Activated CD8-positive, alpha-beta memory T cell treated with anti-CD3 and anti-CD28 coated beads, Interleukin-2, amount 50 U/mL, for 24 hours (primary cell): ENCODE measurements around the gene OSER1.
"Not testable (repeated sequence)": the region's sequence is repeated elsewhere in the genome, so short reads cannot be mapped to it uniquely, and the experiment has no call there.

ENCODE experiments used
- DNase-seq: peaks from one replicate; pipeline ENCODE4 v3.0.0-alpha.2; 2020; ENCODE audit errors: extremely low read depth

OSER1 gene

DNA sequence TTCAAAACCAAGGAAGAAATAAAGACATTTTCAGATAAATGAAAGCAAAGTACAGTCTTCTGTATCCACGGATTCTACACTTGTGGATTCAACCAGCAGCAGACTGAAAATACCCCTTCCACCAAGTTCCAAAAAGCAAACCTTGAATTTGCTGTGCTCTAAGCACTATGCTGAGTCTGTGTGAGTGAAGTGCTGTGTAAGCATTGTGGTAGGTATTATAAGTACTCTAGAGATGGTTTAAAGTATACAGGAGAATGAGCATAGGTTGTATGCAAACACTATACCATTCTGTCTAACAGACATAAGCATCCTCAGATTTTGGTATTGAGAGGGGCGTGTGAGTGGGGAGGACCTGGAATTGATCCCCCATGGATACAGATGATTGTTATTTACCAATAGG lies 9.6 kb downstream of the OSER1 start:
- DNase-seq = no peak

DNA sequence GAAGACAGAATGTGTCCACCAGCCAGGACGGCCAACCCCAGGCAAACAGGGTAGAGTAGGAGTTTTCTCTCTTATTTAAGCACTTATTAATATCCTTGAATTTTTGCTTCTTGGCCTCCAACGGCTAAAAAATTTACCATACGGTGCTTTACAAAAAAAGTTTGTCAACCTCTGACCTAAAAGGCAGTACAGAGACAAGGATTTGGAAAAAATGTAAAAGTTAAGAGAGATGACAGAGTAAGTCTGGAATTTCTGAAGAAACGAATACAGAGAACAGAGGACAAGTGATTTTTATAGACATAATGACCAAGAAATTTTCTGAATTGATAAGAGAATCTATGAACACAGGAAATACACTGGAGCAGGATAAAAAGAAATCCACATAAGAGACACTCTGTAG lies 10.2 kb downstream of the OSER1 start:
- no peak for DNase-seq

DNA sequence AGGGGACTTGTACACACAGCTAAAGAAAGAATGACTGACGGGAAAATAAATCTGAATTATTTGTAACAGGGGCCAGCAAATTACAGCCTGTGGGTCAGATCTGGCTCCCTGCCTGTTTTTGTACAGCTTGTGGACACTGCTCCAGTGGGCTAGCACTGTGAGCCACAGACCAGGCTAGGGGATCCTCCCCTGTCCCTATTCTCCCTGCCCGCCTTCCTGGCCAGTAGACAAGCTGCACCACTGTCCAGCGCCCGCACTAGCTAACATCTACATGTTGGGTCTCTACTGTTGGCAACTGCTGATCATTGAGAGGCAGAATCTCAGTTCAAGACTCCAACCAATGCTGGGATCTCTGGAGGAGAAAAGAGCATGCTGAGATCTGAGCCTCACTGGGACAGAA lies 10.7 kb downstream of the OSER1 start:
- no peak for DNase-seq

DNA sequence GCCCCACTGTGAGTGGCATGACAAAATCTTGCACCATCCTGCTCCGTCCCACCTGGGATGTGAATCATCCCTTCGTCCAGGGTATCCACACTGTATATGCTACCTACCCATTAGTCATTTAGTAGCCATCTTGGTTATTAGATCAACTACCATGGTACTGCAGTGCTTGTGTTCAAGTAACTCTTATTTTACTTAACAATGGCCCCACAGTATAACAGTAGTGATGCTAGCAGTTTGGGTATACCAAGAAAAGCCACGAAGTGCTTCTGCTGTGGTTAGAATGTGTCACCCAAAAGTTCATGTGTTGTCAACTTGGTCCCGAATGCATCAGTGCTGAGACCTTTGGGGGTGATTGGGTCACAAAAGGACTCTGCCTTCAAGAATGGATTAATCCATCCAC lies 11.7 kb downstream of the OSER1 start:
- DNase-seq = no peak

DNA sequence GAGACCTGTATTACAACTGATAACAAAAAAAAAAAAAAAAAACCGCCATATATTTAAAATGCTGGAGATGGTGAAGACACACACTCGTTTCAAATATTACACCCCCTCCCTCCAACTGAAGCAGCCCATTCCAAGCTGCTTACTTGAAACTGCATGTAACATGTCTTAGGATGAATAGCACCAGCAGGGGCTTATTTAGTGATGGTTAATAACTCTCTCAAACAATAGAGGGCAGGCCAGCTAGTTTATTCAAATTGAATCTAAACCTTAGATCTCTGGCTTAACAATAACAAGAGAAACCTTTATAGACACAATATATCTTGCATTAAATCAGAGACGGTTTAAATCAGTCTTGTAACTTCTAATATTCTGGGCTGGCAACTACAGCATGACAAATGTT lies 14.3 kb downstream of the OSER1 start:
- no peak for DNase-seq

DNA sequence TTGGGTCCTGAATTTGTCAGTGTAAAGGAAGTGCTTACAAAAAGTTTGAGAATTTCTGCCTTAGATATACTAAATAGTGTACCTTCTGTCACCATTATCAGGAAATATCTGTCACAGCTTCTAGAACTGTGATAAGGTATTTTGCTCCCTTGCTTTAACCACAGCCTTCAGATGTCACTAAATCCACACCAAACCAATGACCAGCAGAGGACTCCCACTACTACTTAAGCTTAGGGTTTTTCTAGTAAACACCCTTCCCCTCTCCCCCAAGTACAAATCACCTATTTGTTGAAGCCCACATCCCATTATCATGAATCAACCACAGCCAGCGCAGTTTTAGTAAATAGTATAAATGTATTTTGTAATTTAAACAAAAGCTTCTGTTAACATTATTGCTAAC lies 15.0 kb downstream of the OSER1 start:
- no peak for DNase-seq

DNA sequence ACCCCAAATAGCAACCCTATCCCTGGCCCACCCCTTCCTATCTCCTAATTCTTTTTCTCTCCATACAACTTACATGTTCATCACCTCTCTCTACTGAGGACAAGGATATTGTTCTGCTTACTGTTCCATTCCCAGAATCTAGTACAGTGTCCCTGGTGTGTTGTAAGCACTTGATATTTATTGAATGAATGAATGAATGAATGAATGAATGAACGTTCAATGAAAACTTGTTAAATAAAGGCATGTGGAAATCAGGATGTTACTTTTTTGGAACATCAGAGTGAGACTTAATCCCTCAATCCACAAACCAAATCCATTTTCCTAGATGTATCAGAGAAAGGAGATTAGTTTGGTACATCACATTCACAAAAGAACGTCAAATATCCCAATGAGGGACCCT lies 16.8 kb downstream of the OSER1 start:
- DNase-seq = no peak

DNA sequence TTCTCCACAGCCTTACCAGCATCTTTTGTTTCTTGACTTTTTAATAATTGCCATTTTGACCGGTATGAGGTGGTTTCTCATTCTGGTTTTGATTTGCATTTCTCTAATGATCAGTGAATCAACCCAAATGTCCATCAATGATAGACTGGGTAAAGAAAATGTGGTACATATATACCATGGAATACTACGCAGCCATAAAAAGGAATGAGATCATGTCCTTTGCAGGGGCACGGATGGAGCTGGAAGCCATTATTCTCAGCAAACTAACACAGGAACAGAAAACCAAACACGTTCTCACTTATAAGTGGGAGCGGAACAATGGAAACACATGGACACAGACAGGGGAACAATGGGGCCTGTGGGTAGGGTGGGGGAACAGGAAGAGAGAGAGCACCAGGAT lies 18.9 kb downstream of the OSER1 start:
- DNase-seq = not testable (repeated sequence)

DNA sequence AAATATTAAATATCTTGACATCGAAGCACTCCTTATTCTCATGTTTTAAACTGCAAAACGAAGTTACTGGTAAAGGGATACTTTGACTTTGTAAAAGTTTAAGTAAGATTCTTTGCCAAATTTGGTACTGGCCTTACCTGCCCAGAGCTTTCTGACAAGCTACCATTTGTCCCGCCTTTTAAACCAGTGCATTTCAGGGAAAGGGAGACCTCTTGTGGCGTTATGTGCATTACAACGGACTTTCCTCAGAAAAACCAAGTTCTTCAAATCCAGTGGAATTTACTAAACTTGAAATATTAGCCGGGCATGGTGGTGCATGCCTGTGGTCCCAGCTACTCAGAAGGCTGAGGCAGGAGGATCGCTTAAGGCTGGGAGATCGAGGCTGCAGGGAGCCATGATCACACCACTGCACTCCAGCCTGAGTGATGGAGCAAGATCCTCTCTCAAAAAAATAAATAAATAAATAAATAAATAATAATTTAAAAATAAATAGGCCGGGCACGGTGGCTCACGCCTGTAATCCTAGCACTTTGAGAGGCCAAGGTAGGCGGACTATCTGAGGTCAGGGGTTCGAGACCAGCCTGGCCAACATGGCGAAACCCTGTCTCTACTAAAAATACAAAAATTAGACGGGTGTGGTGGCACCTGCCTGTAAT lies 20.2 kb downstream of the OSER1 start:
- not testable (repeated sequence) for DNase-seq

DNA sequence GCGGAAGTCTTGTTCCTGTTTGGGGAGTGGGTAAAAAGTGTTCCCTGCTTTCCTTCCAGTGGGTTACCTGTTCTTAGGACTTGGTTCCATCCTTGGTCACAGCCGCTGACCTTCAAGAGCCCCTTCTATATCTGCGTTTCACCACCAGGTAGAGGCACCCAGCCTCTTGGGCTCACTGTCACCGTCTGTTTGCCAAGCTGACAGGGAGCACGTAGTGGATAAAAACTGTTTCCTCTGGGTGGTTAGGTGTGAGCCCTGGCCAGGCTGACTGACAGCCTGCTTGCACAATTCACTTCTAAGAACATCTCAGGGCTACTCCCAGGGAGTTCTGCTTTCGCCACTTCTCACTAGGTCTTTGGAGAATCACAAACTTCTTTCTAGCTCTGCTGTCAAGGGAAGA lies 21.8 kb downstream of the OSER1 start:
- DNase-seq = no peak

DNA sequence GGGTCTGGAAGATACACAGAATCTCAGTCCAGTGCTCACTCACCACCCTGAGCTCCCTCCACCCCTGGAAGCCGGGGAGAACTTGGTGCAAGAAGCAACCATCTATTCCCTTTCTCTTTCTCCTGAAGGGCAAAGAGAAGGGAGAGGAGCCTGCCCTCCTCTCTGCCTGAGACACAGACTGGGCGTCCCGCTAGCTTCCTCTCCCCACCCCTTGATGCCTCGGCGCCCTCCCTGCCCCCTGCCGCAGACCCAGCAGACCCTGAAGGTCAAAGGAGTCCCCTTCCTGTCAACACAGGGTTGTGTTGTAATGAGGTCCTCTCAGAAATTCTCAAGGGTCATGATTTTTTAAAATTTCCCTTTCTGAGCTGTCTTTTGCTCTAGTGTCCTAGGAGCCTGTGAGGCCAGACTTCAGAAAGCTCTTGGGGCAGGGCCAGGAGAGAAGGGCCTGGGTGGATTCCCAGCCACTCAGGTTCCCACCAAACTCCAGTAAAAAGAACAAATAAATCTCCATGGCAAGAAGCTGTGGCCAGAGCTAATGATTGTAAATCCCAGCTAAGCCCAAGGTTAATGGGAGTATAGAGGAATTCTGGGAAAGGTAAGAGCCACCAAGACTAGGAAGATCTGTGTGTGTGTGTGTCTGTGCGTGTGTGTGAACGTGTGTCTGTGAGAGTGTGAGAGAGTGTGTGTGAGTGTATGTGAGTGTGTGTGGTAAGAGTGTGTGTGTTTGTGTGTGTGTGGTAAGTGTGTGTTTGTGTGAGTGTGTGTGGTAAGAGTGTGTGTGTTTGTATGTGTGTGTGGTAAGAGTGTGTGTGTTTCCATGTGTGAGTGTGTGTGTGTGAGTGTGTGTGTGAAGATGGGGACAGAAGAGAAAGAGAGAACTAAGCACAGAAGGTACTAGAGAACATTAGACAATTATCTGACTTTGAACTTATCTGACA lies 22.5 kb downstream of the OSER1 start:
- DNase-seq = no peak

DNA sequence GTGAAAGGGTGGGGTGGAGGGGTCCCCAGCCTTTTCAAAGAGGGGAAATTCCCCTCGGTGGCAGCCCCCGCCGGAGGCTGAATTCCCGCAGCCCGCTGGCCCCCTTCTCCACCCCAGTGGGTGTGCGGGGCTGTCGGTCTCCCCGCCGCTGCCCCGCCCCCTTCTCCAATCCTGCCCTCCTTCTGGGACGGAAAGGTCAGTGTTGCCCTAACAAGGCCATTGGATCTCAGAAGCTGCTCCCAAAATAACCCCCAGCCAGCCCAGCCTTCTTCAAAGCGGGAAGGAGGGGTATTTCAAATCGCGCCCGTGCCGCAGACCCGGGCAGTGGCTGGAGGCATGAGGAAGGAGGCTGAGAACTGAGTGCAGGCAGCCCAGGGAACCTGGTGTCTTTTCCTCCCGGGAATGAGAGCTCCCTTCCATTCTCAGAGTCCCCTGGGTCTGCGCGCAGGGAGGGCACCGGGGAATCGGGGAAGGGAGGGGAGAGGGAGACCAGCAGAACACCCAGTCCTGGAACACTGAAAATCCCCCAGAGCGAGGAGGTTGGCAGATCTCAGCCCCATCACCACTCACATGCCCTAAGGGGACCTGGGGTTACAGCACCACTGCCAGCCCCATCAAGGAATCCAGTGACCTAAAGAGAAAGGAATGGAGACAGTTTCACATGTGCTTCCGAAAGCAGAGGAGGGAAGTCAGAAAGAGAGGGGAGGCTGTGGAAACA lies 23.4 kb downstream of the OSER1 start, which contains the start of gene JPH2:
Gene JPH2, minus strand, starts transcription at position 135 of the 718 bp plus-strand sequence. CDS start 483 bp downstream, outside the sequence.
- DNase-seq = no peak

DNA sequence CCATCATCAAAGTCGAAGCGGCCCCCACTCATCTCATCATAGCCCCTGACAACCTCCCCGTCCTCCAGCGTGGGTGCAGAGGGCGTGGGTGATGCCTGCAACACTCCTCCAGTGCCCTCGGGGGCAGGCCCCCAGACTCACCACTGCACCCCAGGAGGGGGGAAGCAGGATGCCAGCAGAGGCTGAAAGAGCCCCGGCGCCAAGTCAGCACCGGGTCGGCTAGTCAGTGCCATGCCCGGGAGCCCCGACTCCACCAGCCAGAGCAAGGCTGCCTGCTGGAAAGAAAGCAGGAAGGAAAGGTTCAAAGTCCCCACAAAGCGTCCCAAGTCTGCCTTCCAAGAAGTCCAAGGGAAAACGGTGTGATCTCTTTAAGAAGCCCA lies 23.9 kb downstream of the OSER1 start:
- DNase-seq = no peak

DNA sequence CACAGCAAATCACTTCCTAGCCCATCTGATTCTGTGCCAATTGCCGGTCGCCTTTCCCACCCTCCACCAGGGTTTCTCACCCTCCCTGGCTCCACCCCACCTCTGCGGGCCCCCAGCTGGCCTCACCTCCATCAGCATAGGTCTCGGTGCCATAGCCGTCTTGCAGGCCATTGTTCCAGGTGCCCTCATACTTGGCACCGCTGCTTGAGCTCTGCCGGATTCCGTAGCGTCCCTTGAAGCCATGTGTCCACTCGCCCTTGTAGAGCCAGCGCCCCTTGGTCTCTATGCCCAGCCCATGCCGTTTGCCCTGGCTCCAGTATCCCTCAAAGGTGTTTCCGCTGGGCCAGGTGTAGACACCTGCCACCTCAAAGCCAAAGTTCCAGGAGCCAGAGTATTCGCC lies 24.4 kb downstream of the OSER1 start:
- no peak for DNase-seq

DNA sequence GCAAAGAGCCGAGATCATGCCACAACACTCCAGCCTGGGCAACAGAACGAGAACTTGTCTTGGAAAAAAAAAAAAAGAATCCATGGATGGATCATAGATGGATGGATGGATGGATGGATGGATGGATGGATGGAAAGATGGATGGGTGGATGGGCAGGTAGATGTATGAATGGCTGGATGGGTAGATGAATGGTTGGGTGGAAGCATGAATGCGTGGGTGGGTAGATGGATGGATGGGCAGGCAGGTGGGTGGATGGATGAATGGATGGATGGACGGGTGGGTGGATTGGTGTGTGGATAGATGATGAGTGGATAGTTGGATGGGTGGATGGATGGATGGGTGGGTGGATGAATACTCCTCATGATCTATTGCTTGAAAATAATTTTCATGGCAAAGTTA lies 25.0 kb downstream of the OSER1 start:
- no peak for DNase-seq

DNA sequence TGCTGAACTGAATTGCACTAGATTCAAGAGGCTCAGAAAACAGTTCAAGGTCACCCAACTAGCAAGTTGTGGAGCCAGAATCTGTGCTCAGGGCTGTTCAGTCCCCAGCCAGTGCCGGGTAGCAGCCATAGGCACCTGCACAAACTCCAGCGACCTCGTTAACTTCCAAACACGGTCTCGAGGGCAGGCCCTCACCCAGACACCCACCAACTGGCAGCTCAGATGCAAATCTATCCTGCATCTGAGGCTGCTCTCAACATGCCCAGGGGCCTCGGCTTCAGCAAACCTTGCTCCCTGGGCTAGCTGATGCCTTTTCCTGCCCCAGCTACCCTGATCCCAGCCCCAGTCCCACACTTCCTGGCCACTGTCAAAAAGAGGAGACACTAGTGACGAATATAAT lies 27.3 kb downstream of the OSER1 start:
- DNase-seq = no peak

DNA sequence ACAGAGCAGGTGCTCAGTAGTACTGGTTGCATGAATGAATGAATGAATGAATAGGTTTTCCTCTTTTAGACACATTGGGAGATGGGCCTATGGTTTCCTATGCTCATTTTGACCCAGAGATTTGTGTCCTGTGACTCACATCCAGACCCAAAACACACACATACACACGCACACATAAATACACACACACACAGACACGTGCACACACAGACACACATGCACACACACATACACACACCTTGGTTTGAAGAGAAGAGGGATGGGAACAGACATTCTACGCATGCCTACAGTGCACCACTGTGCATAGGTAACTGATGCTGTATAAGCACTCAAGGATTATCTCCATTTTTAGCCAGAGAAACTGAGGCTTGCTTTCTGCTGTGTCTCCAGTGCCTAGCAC lies 27.7 kb downstream of the OSER1 start:
- no peak for DNase-seq

DNA sequence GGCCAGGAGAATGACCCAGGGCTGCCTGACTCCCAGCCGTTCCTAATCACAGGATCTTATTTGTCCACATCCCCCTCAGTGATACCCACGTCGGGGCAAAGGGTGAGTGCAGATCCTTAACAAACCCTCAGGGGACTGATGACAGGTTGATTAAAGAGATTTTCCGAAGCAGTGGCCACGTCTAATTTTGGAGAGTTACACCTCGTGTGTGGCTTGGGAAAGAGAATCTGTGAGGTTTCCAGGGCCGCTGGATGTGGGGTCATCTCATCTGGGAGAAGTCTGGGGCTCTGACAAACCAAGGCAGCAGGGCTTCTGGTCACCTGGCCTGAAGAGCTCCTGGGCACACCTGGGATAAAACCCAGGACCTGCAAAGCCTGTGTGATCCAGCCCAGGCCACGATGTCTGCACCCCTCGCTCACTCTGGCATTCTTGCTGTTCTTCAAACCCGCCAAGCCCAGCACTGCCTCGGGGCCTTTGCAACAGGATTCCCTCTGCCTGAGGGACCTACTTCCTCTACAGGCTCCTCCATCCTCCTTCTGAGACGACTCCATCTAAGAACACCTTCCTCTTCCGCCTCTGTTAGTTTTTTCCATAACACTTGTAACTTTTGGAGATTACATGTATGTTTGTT lies 28.3 kb downstream of the OSER1 start:
- no peak for DNase-seq

DNA sequence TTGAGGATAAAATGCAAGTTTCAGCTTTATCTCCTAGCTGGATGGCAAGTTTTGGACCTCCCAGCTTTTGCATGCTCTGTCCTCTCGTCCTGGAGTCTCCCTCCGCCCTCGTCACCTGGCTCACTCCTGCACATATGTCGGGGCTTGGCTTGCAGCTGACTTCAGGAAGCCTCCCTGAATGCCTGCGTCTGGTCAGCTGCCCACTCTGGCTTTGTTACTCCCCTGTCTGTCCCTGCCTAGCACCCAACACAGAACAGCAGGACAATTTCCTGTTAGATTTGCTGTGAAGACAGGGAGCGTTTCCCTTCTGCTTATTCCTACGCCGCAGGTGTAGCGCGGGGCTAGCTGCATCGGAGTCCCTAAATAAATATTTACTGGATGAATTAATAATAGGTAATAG lies 29.0 kb downstream of the OSER1 start:
- no peak for DNase-seq

DNA sequence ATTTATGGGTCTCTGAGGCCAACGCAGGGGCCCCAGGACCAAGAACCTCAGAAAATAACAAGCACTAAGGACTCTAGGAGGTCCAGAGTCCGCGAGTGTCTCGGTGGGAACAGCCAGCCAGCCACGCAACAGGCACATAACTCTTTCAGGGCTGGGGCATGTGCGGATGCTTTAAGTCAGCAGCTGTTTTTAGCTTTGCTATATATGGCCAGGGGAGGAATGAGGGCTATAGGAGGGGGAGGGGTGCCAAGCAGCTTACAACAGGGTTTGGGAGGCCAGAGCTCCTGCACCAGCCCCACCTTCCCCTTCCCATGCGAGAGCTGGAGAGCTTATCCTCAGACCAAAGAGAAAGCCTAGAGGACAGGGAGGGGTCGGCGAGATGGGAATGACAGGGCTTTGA lies 29.8 kb downstream of the OSER1 start:
- no peak for DNase-seq

DNA sequence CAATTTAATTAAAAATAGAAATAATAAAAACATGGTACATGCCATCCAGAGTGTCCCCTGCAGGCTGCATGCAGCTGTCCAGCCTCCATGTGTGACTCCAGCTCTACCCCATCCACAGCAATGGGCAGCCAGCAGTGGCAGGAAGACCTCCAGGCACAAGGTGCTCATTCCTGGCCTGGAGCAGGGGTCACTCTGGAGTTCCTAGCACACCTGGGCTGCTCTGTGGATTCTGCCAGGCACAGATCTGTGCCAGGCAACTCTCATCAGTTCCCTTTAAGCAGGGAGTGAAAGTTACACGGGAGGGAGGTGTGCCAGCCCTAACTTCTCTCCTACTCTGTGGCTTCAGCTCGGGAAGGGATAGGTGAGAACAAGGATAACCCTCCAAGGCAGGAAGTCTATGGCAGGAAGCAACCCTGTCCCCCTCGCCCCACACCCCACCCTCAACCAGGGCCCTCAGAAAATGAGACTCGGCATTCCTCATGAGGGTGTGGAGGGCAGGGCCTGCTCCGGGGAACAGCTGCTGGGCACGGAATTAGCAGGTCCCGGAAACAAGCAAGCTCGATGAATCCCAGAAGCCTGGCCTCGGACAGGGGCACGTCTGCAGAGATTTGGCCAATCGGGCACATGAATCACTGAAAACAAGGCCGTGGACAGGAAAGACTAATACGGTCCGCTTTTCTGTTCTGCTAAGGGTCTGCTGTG lies 33.6 kb downstream of the OSER1 start:
- no peak for DNase-seq
